ENCODE data around the gene BNIP3.

Gene BNIP3

GRCh38 chr10:131983780-131984179 lies 2.1 kb upstream of the BNIP3 start:
- no peak overlapping the region for H3K4me3 ChIP-seq (ENCODE audit: control insufficient read depth, low read depth, low read length)
- peak; percentile 76 for DNase-seq (ENCODE audit: low read depth)
- TF ChIP-seq CTCF (IDR thresholded peaks at IDR 0.05; ENCODE audit: control insufficient read depth, insufficient read depth, low read depth, low read length, missing control alignments): no peak

- H3K4me3 ChIP-seq (ENCODE audit: control insufficient read depth, low read depth, low read length): peak overlapping the region; percentile 61
Observed at GRCh38 chr10:131982796-131983195, 1.1 kb upstream of the BNIP3 start.

GRCh38 chr10:131982185-131982756 lies 548 bp upstream of the BNIP3 start:
- no peak for DNase-seq (ENCODE audit: low read depth)
- peak overlapping the region; percentile 61 for H3K4me3 ChIP-seq (ENCODE audit: control insufficient read depth, low read depth, low read length)
- no peak for TF ChIP-seq CTCF (IDR thresholded peaks at IDR 0.05; ENCODE audit: control insufficient read depth, insufficient read depth, low read depth, low read length, missing control alignments)

More at GRCh38 chr10:131982796-131983195, 1.1 kb upstream of the BNIP3 start:
- DNase-seq (ENCODE audit: low read depth): no peak
- no peak for TF ChIP-seq CTCF (IDR thresholded peaks at IDR 0.05; ENCODE audit: control insufficient read depth, insufficient read depth, low read depth, low read length, missing control alignments)

- DNase-seq (ENCODE audit: low read depth): no peak
- TF ChIP-seq CTCF (IDR thresholded peaks at IDR 0.05; ENCODE audit: control insufficient read depth, insufficient read depth, low read depth, low read length, missing control alignments): no peak
- peak overlapping the region; percentile 56 for H3K4me3 ChIP-seq (ENCODE audit: control insufficient read depth, low read depth, low read length)
Observed at GRCh38 chr10:131980761-131981428, 828 bp downstream of the BNIP3 start.

GRCh38 chr10:131980321-131980720 lies 1.4 kb downstream of the BNIP3 start:
- no peak for TF ChIP-seq CTCF (IDR thresholded peaks at IDR 0.05; ENCODE audit: control insufficient read depth, insufficient read depth, low read depth, low read length, missing control alignments)
- DNase-seq (ENCODE audit: low read depth): no peak
- peak overlapping the region; percentile 56 for H3K4me3 ChIP-seq (ENCODE audit: control insufficient read depth, low read depth, low read length)

GRCh38 chr10:131979821-131980270 lies 1.9 kb downstream of the BNIP3 start:
- H3K4me3 ChIP-seq (ENCODE audit: control insufficient read depth, low read depth, low read length): peak overlapping the region; percentile 48
- no peak for TF ChIP-seq CTCF (IDR thresholded peaks at IDR 0.05; ENCODE audit: control insufficient read depth, insufficient read depth, low read depth, low read length, missing control alignments)
- DNase-seq (ENCODE audit: low read depth): no peak
